Measurements from ENCODE around the gene PAK5.

DNA sequence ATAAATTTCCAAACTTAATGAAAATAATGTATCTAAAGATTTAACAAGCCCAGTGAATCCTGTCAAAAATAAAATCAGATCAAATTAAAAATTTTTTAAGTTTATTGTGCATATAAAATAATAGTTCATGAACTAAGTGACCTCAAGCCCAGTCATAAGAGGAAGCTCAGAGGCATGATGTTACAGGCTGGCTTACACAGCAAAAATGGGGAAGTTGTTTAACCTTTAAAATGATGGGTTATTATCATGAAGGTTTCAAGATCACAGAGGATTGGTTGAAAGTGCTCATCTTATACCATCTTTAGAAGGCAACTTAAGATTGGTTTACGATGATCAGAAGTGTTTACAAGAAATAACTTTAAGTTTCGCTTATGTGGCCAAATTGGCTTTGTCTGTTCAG, 102.5 kb downstream of the PAK5 start:
- TF ChIP-seq, protein P1, sequence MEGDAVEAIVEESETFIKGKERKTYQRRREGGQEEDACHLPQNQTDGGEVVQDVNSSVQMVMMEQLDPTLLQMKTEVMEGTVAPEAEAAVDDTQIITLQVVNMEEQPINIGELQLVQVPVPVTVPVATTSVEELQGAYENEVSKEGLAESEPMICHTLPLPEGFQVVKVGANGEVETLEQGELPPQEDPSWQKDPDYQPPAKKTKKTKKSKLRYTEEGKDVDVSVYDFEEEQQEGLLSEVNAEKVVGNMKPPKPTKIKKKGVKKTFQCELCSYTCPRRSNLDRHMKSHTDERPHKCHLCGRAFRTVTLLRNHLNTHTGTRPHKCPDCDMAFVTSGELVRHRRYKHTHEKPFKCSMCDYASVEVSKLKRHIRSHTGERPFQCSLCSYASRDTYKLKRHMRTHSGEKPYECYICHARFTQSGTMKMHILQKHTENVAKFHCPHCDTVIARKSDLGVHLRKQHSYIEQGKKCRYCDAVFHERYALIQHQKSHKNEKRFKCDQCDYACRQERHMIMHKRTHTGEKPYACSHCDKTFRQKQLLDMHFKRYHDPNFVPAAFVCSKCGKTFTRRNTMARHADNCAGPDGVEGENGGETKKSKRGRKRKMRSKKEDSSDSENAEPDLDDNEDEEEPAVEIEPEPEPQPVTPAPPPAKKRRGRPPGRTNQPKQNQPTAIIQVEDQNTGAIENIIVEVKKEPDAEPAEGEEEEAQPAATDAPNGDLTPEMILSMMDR (IDR thresholded peaks at IDR 0.05; ENCODE audit: low read depth, low read length, missing input control), result no peak
- TF ChIP-seq, protein P2, sequence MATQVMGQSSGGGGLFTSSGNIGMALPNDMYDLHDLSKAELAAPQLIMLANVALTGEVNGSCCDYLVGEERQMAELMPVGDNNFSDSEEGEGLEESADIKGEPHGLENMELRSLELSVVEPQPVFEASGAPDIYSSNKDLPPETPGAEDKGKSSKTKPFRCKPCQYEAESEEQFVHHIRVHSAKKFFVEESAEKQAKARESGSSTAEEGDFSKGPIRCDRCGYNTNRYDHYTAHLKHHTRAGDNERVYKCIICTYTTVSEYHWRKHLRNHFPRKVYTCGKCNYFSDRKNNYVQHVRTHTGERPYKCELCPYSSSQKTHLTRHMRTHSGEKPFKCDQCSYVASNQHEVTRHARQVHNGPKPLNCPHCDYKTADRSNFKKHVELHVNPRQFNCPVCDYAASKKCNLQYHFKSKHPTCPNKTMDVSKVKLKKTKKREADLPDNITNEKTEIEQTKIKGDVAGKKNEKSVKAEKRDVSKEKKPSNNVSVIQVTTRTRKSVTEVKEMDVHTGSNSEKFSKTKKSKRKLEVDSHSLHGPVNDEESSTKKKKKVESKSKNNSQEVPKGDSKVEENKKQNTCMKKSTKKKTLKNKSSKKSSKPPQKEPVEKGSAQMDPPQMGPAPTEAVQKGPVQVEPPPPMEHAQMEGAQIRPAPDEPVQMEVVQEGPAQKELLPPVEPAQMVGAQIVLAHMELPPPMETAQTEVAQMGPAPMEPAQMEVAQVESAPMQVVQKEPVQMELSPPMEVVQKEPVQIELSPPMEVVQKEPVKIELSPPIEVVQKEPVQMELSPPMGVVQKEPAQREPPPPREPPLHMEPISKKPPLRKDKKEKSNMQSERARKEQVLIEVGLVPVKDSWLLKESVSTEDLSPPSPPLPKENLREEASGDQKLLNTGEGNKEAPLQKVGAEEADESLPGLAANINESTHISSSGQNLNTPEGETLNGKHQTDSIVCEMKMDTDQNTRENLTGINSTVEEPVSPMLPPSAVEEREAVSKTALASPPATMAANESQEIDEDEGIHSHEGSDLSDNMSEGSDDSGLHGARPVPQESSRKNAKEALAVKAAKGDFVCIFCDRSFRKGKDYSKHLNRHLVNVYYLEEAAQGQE (IDR thresholded peaks at IDR 0.05), result no peak
- TF ChIP-seq, protein P3, sequence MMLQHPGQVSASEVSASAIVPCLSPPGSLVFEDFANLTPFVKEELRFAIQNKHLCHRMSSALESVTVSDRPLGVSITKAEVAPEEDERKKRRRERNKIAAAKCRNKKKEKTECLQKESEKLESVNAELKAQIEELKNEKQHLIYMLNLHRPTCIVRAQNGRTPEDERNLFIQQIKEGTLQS (IDR thresholded peaks at IDR 0.05), result no peak
- no peak for TF ChIP-seq SP1 (IDR thresholded peaks at IDR 0.05)
- no peak for TF ChIP-seq RAD21 (IDR thresholded peaks at IDR 0.05)
- TF ChIP-seq FOXA1 (IDR thresholded peaks at IDR 0.05), result no peak
- TF ChIP-seq, protein P4, sequence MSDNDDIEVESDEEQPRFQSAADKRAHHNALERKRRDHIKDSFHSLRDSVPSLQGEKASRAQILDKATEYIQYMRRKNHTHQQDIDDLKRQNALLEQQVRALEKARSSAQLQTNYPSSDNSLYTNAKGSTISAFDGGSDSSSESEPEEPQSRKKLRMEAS (IDR thresholded peaks at IDR 0.05), result no peak
- no peak for TF ChIP-seq TAF1 (conservative IDR thresholded peaks at IDR 0.05)
- TF ChIP-seq YY1 (IDR thresholded peaks at IDR 0.05), result no peak
- TF ChIP-seq EGR1 (IDR thresholded peaks at IDR 0.05; ENCODE audit: low read depth in 2 of 2), result no peak
- no peak for TF ChIP-seq JUND (IDR thresholded peaks at IDR 0.05)
